GM12878 (cell line): ENCODE measurements around the gene ESR1. TPM values are rescaled to one million over a fixed set of nuclear protein-coding genes. Genes with fewer than 3 reads are reported as not detected.

ENCODE experiments used
- ATAC-seq: fragments of 200-7000 bp; cut with Tn5 transposase; 3 replicates; pipeline ENCODE4 v1.9.1; 2020; ENCODE audit warnings: mild to moderate bottlenecking, moderate library complexity
- BruUV-seq: library from RNA; stranded (reverse); fragments of 400-500 nt; replicated peaks from 2 replicates; lab custom pipeline; 2021; lab: Mats Ljungman, UMichigan
- CTCF ChIA-PET: fragments of 300-600 bp; sonication (Branson Sonifier 250); formaldehyde crosslinking; extraction: SDS; loops from one replicate; lab custom pipeline; 2021; ENCODE audit warnings: inconsistent platforms; lab: Yijun Ruan, JAX
- POLR2A ChIA-PET: fragments of 350-600 bp; formaldehyde crosslinking; extraction: SDS; loops from one replicate; lab custom pipeline; 2021; ENCODE audit warnings: inconsistent platforms; lab: Charles Lee
- RAD21 ChIA-PET: fragments of 300-600 bp; sonication (Branson Sonifier 250); formaldehyde crosslinking; loops from one replicate; lab custom pipeline; 2023; ENCODE audit warnings: antibody characterized with exemption; ENCODE audit not compliant: unreplicated experiment; lab: Charles Lee
- SMC1A ChIA-PET: fragments of 300-600 bp; sonication (Branson Sonifier 250); formaldehyde crosslinking; loops from one replicate; lab custom pipeline; 2023; ENCODE audit not compliant: unreplicated experiment, uncharacterized antibody; lab: Charles Lee
- DNase-seq: peaks from one replicate; pipeline ENCODE4 v3.0.0-alpha.2; 2011; ENCODE audit warnings: low read depth, low spot score
- FAIRE-seq: peaks from 3 replicates; lab custom pipeline; 2011; peaks lifted over from hg19 to GRCh38; lab: Jason Lieb, UNC
- H2AFZ ChIP-seq: 2 replicates; pipeline ENCODE4 v1.6.0; 2011; ENCODE audit warnings: low read depth, low read length, control low read depth; ENCODE audit not compliant: control insufficient read depth
- H3K27ac ChIP-seq: 2 replicates; pipeline ENCODE4 v1.5.1; 2011; ENCODE audit warnings: control low read depth; ENCODE audit not compliant: control insufficient read depth, insufficient read depth
- H3K27me3 ChIP-seq, 2 experiments: replicated peaks in 1 of 2; 2 replicates each; pipeline versions ENCODE4 v1.6.0 to v1.6.1; 2011; ENCODE audit warnings: low read length in 1 of 2; ENCODE audit not compliant: control insufficient read depth in 2 of 2, insufficient read depth in 2 of 2
- H3K36me3 ChIP-seq, 2 experiments: 2 replicates each; pipeline ENCODE4 v1.5.1; 2011; ENCODE audit warnings: low read length in 1 of 2; ENCODE audit not compliant: control insufficient read depth in 2 of 2, insufficient read depth in 2 of 2
- H3K4me1 ChIP-seq: 2 replicates; pipeline ENCODE4 v1.6.1; 2011; ENCODE audit warnings: mild to moderate bottlenecking, low read length, moderate library complexity, mixed read lengths; ENCODE audit not compliant: control insufficient read depth, insufficient read depth
- H3K4me2 ChIP-seq: 2 replicates; pipeline ENCODE4 v1.6.0; 2011; ENCODE audit warnings: control low read depth; ENCODE audit not compliant: control insufficient read depth, insufficient read depth
- H3K4me3 ChIP-seq: fragments of 200-600 bp; sonication (generic); 2 replicates; pipeline ENCODE4 v1.5.1; 2016
- H3K79me2 ChIP-seq: 2 replicates; pipeline ENCODE4 v1.6.0; 2011; ENCODE audit warnings: low read length; ENCODE audit not compliant: control insufficient read depth, insufficient read depth
- H3K9ac ChIP-seq: 2 replicates; pipeline ENCODE4 v1.8.0; 2011; ENCODE audit warnings: low read length, control low read depth, mixed read lengths; ENCODE audit not compliant: control insufficient read depth, insufficient read depth
- H3K9me3 ChIP-seq: replicated peaks from 3 replicates; pipeline ENCODE4 v1.5.1; 2011; ENCODE audit warnings: mild to moderate bottlenecking, low read length; ENCODE audit not compliant: control insufficient read depth, insufficient read depth
- H4K20me1 ChIP-seq: 2 replicates; pipeline ENCODE4 v1.6.0; 2011; ENCODE audit not compliant: control insufficient read depth, insufficient read depth
- LARP7 ChIP-seq: fragments of 450-650 bp; IDR thresholded peaks from 2 replicates; pipeline ENCODE4 v1.6.1; 2017; ENCODE audit warnings: mild to moderate bottlenecking
- NRF1 ChIP-seq: conservative IDR thresholded peaks from 2 replicates; pipeline ENCODE4 v1.6.1; 2011; ENCODE audit warnings: mild to moderate bottlenecking, low read depth, low read length, improper control_type of control experiment
- RAD51 ChIP-seq: fragments of 450-650 bp; IDR thresholded peaks from 2 replicates; pipeline ENCODE4 v1.6.1; 2016; ENCODE audit warnings: moderate library complexity, mild to moderate bottlenecking, inconsistent platforms
- SPI1 ChIP-seq: IDR thresholded peaks from 2 replicates; pipeline ENCODE4 v1.6.1; 2011; ENCODE audit warnings: low read depth, mild to moderate bottlenecking, low read length, moderate library complexity, borderline replicate concordance; ENCODE audit not compliant: insufficient read depth
- SRF ChIP-seq, 2 experiments: IDR thresholded peaks; 2 replicates each; pipeline ENCODE4 v1.6.1; 2011; ENCODE audit warnings: low read depth in 2 of 2, low read length in 2 of 2, mild to moderate bottlenecking in 1 of 2, moderate library complexity in 1 of 2
- WRNIP1 ChIP-seq: IDR thresholded peaks from 2 replicates; pipeline ENCODE4 v1.6.1; 2011; ENCODE audit warnings: low read depth, low read length, improper control_type of control experiment, borderline replicate concordance
- ZNF274 ChIP-seq: IDR thresholded peaks from one replicate; pipeline ENCODE4 v1.8.0; 2011; ENCODE audit not compliant: insufficient read length, insufficient read depth
- WGBS: methylation state at CpG from one replicate; pipeline ENCODE4 v1.1.6; 2016; ENCODE audit warnings: low lambda C conversion rate; ENCODE audit not compliant: insufficient replicate concordance, insufficient coverage; ENCODE audit errors: missing lambda C conversion rate; 5-methylcytosine and 5-hydroxymethylcytosine counted together
- in situ Hi-C: fragments of 300-500 bp; cut with MboI; formaldehyde crosslinking; loops from 9 replicates; pipeline ENCODE4 v1.14.3; 2018; ENCODE audit warnings: mixed read lengths
- intact Hi-C: fragments of 100-400 bp; cut with micrococcal nuclease; formaldehyde crosslinking; loops from one replicate; pipeline ENCODE4 v1.14.2; 2022; ENCODE audit not compliant: unreplicated experiment
- polyA plus RNA-seq, 11 experiments: library from polyadenylated mRNA; depleted of rRNA in 4 of 11; unstranded in 6 of 11; stranded (reverse) in 5 of 11; fragments of >200 nt; fragmentation: Nextera tagmentation in 4 of 11; fragmentation: Illumina TruSeq in 1 of 11; extraction: Ambion mirVana in 4 of 11; extraction: Trizol in 1 of 11; gene quantifications; 1 replicate in 1 of 11; 2 replicates in 10 of 11; pipeline versions ENCODE4 v1.2.1 to v1.2.3, GENCODE V29; 2011 to 2016; ENCODE audit warnings: inconsistent platforms in 2 of 11, missing spikeins in 2 of 11, low read depth in 1 of 11
- total RNA-seq, 4 experiments: library from RNA; depleted of rRNA in 3 of 4; stranded (reverse); fragments of >200 nt in 3 of 4; fragmentation: Illumina TruSeq in 1 of 4; extraction: Trizol in 1 of 4; gene quantifications; 2 replicates each; pipeline versions ENCODE4 v1.2.1 to v1.2.3, GENCODE V29; 2013 to 2021
- TF ChIP-seq, protein P1 (sequence below): fragments of 450-650 bp; IDR thresholded peaks from 2 replicates; pipeline ENCODE4 v1.6.1; 2016; ENCODE audit warnings: mild to moderate bottlenecking
- TF ChIP-seq, protein P2 (sequence below): IDR thresholded peaks from 2 replicates; pipeline ENCODE4 v1.6.1; 2012; ENCODE audit warnings: low read depth, low read length, improper control_type of control experiment
- TF ChIP-seq, protein P3 (sequence below): fragments of 450-650 bp; IDR thresholded peaks from 2 replicates; pipeline ENCODE4 v1.6.1; 2017; ENCODE audit warnings: borderline replicate concordance
- TF ChIP-seq, protein P4 (sequence below): IDR thresholded peaks from 2 replicates; pipeline ENCODE4 v1.6.1; 2011; ENCODE audit warnings: low read depth, low read length, improper control_type of control experiment, borderline replicate concordance

Gene ESR1
- total and polyA plus RNA-seq, 10 of the 15 experiments (the other 5 are each of a cell fraction or from before 2014, with no cell fraction given): 0.03 to 0.51 (median 0.21) TPM; not detected in 4

DNA sequence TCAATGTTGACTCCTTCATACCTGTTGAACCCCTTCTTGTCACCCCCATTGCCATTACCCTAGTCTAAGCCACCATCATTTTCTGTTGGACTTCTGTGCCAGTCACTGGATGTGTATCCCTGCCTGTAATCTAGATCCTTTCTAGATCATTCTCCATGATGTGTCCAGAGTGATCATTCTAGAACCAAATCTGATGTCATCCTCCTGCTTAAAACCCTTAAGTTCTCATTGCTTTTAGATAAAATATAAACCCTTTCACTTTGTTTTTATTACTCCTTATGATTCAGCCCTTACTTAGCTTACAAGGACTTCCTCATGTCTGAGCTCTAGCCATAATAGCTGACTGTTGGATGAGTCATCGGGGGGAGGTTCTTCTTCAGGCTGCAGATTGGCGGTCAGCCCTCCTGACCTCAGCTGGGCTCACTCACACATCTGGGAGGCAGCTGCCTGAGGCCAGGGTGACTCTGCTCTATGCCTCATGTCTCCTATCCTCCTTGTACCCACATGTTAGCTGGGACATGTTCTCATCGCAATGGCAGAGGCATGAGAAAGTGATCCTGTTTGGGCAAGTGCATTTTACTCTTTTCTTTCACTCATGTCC is 287.6 kb downstream of the ESR1 start:
- H3K9ac ChIP-seq: no peak overlapping the region
- TF ChIP-seq SPI1 (peak; percentile 6; the same call in 1 of the 2 replicates), ZNF274 (no peak)
- 76% methylated on average over 3 of the region's 3 CpGs for WGBS
- BruUV-seq: no TSS peak
- no peaks in the 10 kb centered on the region for H3K36me3 ChIP-seq
- ChIA-PET POLR2A (no interaction called here), SMC1A (interaction anchor here (2.2 kb wide), 1 partner anchor 330 kb away, joined by 7 read pairs; no protein-coding TSS in a partner anchor), RAD21 (no interaction called here), CTCF (no interaction called here)
- no peak for DNase-seq
- H3K27me3 ChIP-seq: no peaks in the 10 kb centered on the region; a peak in 2 of 4 replicates
- no peak overlapping the region for H3K4me3 ChIP-seq
- no peak for FAIRE-seq
- H4K20me1 ChIP-seq: no peaks in the 10 kb centered on the region
- intact Hi-C loops (no loop called here), in situ Hi-C loops (no loop called here)
- no peak overlapping the region for H3K4me2 ChIP-seq
- no peaks in the 10 kb centered on the region for H3K4me1 ChIP-seq
- no peak overlapping the region for H3K27ac ChIP-seq
- peak; percentile 71 for ATAC-seq
- H2AFZ ChIP-seq: no peak overlapping the region
- H3K79me2 ChIP-seq: no peaks in the 10 kb centered on the region
- H3K9me3 ChIP-seq: no peaks in the 10 kb centered on the region

DNA sequence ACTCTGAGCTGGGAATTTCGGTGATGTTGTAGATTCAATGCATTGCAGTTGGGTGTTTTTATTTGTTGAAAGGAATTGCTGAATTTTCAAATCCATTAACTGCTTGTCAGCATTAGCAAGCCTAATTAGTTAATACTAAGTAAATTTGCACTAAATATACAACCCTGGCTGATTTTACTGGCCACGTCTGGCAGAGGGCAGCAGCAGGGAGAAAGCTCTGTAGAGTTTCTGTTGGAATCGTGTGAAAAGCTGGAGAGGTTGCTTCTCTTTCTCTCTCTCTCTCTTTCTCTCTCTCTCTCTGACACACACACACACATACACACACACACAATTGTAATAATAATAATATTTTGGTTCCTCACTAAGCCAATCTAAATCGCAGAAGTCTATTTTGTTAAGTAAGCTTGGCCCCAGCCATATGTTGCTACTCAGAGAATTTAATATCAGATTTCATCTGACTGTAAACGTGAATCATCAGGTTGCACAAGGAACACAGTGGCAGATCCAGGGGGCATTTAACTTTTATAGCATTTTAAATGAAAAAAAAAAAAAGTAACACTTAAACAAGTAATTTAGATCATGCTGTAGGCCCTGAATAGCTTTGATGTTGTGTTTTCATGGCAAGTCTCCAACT is 289.5 kb downstream of the ESR1 start:
- Histone ChIP-seq H3K27ac (no peak overlapping the region), H2AFZ (no peak overlapping the region), H3K79me2 (no peaks in the 10 kb centered on the region), H3K36me3 (no peaks in the 10 kb centered on the region), H3K27me3 (no peaks in the 10 kb centered on the region; a peak in 1 of 4 replicates), H4K20me1 (no peaks in the 10 kb centered on the region), H3K4me1 (no peaks in the 10 kb centered on the region), H3K4me3 (no peak overlapping the region)
- ChIA-PET CTCF (interaction anchor here (2.0 kb wide), 1 partner anchor 172 kb away, joined by 6 read pairs; no protein-coding TSS in a partner anchor), POLR2A (no interaction called here), RAD21 (no interaction called here)
- DNase-seq (no peak), ATAC-seq (no peak)
- intact Hi-C loops: no loop called here
- in situ Hi-C loops: no loop called here
- WGBS: 43% methylated on average over 5 of the region's 5 CpGs
- no TSS peak for BruUV-seq
- TF ChIP-seq, protein P1, sequence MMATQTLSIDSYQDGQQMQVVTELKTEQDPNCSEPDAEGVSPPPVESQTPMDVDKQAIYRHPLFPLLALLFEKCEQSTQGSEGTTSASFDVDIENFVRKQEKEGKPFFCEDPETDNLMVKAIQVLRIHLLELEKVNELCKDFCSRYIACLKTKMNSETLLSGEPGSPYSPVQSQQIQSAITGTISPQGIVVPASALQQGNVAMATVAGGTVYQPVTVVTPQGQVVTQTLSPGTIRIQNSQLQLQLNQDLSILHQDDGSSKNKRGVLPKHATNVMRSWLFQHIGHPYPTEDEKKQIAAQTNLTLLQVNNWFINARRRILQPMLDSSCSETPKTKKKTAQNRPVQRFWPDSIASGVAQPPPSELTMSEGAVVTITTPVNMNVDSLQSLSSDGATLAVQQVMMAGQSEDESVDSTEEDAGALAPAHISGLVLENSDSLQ: no peak
- TF ChIP-seq LARP7 (no peak), WRNIP1 (no peak), RAD51 (no peak), NRF1 (no peak), SRF (IDR thresholded peaks at IDR 0.05; ENCODE audit: low read depth in 2 of 2, low read length in 2 of 2) (no peak)
- TF ChIP-seq, protein P2, sequence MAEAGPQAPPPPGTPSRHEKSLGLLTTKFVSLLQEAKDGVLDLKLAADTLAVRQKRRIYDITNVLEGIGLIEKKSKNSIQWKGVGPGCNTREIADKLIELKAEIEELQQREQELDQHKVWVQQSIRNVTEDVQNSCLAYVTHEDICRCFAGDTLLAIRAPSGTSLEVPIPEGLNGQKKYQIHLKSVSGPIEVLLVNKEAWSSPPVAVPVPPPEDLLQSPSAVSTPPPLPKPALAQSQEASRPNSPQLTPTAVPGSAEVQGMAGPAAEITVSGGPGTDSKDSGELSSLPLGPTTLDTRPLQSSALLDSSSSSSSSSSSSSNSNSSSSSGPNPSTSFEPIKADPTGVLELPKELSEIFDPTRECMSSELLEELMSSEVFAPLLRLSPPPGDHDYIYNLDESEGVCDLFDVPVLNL: no peak
- TF ChIP-seq, protein P3, sequence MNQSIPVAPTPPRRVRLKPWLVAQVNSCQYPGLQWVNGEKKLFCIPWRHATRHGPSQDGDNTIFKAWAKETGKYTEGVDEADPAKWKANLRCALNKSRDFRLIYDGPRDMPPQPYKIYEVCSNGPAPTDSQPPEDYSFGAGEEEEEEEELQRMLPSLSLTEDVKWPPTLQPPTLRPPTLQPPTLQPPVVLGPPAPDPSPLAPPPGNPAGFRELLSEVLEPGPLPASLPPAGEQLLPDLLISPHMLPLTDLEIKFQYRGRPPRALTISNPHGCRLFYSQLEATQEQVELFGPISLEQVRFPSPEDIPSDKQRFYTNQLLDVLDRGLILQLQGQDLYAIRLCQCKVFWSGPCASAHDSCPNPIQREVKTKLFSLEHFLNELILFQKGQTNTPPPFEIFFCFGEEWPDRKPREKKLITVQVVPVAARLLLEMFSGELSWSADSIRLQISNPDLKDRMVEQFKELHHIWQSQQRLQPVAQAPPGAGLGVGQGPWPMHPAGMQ: no peak
- TF ChIP-seq, protein P4, sequence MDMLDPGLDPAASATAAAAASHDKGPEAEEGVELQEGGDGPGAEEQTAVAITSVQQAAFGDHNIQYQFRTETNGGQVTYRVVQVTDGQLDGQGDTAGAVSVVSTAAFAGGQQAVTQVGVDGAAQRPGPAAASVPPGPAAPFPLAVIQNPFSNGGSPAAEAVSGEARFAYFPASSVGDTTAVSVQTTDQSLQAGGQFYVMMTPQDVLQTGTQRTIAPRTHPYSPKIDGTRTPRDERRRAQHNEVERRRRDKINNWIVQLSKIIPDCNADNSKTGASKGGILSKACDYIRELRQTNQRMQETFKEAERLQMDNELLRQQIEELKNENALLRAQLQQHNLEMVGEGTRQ: no peak
- TF ChIP-seq, all 136 proteins: peak for 0
- Histone ChIP-seq H3K4me2 (no peak overlapping the region), H3K9me3 (no peaks in the 10 kb centered on the region), H3K9ac (no peak overlapping the region)
- SMC1A ChIA-PET: interaction anchor here (1.0 to 2.2 kb wide), 3 partner anchors 9 to 332 kb away, joined by 4 to 7 read pairs (median 6); no protein-coding TSS in a partner anchor
- FAIRE-seq: no peak
